GM19395 (cell line): Measurements from ENCODE around the gene TEPSIN.

ENCODE experiments used
- ATAC-seq: cut with Tn5 transposase; IDR thresholded peaks from one replicate; pipeline ENCODE4 v1.9.1; 2021; ENCODE audit warnings: mild to moderate bottlenecking, moderate library complexity; ENCODE audit not compliant: unreplicated experiment

Gene TEPSIN

DNA sequence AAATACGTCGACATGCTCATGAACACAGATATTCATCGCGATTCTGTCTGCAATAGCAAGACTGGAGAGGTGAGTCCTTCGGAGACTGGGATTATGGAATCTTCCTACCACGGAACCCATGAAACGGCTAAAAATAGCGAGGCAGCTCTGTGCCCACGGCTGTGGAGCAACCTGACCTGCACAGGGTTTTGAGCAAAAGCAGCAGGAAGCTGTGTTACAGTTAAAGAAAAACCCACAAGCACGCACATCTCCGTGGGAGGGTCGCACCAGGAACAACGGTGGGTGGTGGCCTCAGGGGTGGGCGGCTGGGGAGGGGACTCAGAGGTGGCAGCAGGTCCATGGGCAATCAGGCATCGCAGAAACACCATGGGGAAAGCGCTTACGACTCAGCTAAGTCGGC, 31.4 kb upstream of the TEPSIN start:
- ATAC-seq = no peak

DNA sequence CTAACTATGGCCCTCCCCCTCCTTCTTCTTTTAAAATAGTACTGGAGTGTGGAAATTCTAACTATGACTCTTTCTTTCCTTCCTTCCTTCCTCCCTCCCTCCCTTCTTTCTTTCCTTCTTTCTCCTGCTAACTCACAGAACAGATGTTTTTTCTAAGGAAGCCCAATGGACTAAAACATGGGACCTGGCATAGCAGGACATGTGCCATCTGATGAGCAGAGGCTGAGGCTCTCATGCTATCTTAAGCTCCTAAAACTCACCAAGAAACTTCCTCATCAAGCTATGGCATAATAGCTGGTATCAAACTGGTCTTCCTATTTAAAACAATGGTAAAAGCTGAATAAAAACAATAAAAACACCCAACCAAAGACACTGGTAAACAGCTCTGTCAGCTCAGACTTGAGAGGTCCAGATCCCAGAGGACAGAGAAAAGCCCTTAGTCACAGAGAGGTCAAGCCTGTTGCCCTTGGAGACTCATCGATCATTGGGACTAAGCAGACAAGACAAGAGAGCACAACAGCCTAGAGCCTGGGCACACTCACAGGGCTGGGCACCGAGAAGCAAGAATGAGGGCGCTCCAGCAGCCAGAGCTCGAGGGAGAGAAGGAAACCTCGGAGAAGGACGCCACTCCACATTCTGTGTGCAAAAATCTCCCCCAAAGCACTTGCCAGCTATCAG, 28.7 kb upstream of the TEPSIN start:
- ATAC-seq = no peak

DNA sequence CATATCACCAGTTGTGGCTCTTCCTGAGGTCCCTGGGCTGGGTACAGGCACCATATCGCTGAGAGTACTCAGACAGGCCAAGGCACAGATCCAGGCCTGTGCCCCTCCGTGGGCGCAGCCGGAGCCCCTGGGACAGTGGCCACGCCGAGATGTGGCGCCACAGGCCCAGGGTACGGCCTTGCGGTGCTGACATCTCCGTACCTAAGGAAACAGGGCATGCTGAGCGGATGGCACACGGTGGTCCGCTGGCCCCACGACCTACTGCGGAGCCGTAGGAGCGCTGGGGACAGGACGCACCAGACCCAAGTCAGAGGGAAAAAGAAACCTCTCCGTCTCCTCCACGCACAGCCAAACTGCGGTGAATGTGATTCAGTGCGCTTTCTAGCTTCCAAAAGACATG, 26.7 kb upstream of the TEPSIN start:
- no peak for ATAC-seq

DNA sequence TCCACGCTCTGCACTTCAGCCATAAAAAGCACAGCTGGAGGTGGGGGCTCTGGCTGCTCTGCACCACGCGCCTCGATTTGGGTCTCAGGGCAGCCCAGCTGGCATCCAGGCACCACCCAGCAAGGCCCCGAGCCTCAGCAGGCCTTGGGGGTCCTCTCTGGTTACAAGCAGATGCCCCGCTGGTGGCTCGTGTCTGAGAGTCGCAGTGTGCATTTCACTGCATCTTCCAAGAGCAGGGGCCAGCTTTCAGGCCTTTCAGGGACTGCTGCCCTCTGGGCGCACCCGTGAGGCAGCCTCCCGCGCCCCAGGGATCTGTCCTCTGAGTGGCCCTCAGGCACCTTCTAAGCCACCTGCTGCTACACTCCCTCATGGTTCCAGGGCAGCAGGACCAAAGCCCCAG, 25.8 kb upstream of the TEPSIN start:
- ATAC-seq = no peak

- no peak for ATAC-seq
Observed at GRCh38 chr17:81263371-81264181, 24.7 kb upstream of the TEPSIN start.

DNA sequence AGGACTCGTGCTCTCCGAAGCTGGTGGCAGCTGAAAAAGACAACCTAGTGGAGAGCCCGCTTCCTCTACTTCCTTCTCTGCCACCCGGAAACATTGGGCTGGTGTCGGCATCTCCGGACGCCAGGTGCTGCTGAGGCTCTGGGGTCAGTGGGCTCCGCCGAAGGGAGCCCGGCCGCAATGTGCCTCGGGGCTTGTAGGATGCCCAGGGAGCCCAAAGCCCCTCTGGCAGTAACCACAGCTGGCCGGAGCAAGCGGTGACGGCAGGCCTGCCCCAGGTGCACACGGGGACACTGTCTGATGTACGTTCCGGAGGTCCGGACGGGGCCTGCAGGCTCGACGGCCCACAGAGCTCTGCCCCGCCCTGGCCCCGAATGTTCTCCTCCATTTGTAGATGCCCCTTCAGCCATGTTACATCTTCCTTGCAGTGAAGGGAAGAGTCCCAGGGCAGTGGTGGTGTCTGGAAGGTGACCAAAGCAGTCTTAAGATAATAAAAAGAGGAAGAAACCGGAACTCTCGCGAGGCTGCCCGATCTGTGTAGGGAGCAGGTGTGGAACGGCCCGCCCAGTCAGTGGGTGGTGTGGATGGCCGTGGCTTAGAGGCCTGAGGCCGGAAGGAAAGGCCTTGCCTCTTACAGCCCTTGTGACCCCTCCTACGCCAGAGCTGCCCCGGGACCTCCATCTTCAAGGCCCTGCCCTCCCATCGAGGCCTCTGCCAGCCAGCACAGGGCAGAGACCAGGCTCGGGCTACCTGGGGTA, 22.9 kb upstream of the TEPSIN start:
- no peak for ATAC-seq

DNA sequence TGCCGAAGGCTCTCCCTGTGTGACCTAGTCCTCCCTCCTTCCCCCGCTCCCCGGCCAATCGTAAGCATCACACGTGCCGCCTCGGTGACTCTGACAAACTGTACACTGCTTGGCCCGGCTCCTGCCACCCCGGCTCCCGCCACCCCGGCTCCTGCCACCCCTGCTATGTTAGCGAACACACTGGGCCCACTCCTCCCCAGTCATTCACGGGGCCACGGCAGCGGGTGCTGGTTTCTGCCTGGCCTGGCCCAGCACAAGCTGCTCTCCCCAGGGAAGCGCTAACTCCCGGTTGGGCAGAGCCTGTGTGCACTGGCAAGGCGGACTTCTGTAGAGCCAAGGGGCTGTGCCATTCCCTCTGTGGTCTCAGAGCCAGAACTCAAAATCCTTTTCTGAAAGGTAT, 22.2 kb upstream of the TEPSIN start:
- ATAC-seq = no peak

- ATAC-seq = no peak
Observed at GRCh38 chr17:81260641-81261040, 21.8 kb upstream of the TEPSIN start.

GRCh38 chr17:81260171-81260570, 21.3 kb upstream of the TEPSIN start:
- ATAC-seq = no peak

DNA sequence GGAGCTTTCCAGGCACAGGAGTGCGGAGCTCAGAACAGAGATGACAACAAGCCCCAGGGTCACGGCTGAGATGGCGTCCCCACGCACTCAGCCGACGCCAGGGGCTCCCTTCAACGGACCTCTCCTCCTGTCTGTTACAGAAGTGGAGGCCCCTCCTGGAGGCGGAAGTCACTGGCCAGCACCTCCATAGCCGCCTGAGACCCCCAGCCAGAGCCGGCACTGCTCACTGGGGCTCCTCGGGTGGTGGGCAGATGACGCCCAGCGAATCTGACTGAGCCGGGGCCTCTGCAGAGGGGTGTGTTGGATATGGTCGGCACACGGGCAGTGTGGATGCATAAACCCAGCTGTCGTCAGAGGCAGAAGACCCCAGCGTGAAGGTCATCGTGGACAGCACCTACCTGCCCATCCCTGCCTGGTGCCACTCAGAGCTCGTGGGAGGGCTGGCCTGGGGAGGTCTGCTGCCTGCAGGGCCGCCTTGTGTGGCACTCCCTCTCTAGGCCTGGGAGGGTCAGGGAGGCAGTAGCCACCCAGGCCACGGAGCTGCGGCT, 20.3 kb upstream of the TEPSIN start:
- ATAC-seq = no peak

DNA sequence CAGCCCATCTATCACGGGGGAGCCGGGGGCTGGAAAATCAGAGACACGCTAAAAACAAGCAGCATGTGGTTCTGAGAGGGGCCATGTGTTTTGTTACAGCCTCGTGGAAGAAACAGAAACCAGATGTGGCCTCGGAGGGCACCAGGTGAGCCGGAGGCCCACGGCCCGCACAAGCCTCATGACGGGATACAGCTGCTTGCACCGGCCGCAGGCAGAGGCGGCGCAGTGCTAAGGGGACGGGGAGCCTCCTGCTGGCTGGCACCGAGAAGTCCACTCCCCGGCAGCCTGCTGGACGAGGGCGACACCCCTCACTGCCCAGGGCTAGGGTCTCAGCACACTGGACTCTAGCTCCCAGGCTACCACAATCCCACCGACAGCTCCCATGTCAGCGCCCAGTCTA, 19.4 kb upstream of the TEPSIN start:
- no peak for ATAC-seq

DNA sequence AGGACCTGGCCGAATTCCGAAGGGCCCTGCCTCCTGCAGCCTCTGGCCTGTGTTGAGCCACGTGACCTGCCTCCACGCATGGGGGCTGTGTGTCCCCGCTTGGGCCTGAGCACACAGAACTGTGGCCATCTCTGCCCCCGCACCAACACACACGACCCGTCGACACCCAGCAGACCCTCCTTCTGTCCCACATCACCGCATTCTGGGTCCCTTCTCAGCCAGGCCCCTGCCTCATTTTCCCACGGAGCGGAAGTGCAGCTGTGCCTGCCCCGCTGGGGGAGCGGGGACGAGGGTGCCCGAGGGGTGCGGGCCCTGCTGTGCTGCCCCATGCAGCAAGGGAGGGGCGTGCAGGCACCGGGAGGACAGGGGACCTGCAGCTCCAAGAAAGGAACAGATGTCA, 18.7 kb upstream of the TEPSIN start:
- no peak for ATAC-seq

DNA sequence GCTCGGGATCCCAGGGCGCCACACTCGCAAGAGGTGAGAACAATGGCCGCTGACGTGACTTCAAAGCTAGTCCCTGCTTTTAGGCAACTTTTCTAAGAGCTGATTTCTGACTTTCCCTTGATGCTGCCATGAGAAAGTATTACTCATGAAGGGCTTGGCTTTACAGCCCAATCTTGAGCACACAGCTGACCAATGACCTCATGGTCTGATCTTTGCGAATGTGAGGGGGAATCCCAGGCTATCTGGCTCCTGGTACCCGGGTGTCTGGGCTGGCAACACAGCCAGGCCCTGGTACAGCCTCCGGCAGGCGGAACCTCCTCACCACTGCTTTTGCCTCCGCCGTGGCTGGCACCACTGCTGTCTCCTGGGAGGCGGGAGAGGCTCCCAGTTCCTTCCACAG, 17.8 kb upstream of the TEPSIN start:
- ATAC-seq = no peak

DNA sequence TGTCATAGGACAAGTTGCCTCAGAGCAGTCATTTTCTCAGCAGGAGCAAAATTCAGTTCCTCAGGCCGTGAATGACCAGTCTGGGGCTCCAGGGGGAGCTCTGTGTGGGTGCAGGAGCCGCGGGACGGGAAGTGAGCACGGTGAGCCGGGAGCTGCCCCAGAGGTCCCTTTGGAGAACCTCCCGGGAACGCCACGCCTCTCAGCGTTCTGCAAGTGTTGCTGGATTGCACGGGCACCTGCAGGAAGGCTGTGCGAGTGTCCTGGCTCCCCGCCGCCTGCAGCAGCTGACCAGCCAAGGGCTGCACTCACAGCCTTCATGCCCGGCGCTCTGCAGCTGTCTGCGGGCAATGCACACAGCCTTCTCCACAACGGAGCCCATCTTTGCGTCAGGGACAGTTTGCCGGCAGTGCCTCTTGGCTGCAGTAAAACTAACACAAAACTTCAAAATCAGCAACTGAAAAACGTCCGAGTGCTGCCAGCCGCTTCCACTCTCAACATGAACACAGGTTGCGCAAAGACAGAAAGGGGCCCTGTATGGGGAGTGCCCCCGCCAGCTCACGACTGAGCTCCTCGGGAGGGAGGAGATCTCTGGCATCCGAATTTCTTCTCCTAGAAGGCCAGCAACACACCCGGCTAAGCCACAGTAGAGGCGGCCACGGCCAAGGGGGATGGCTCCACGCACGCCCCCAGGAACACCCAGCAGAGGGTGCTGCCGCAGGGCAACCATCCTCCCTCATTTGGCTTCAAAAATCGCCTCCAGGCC, 16.3 kb upstream of the TEPSIN start:
- ATAC-seq = no peak

- ATAC-seq = no peak
Observed at GRCh38 chr17:81253358-81254131, 14.7 kb upstream of the TEPSIN start.

DNA sequence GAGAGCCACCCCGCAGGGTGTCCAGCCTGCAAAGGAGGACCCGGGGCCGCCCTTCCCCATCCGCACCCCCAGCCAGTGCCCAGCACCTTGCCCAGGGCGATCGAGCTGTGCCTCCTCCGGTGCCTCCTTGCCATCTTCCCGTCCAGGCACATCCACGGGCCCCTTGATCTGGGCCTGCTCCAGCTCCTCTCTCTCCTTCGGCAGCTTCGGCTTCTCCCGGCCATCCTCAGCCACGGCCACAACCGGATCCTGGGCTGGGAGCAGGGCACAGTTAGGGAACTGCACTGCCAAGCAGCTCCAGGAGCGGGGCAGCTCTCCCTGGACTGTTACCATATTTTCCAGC, 14.1 kb upstream of the TEPSIN start:
- no peak for ATAC-seq

GRCh38 chr17:81252326-81252986, 13.6 kb upstream of the TEPSIN start:
- no peak for ATAC-seq

GRCh38 chr17:81251709-81252301, 12.9 kb upstream of the TEPSIN start:
- ATAC-seq = no peak

DNA sequence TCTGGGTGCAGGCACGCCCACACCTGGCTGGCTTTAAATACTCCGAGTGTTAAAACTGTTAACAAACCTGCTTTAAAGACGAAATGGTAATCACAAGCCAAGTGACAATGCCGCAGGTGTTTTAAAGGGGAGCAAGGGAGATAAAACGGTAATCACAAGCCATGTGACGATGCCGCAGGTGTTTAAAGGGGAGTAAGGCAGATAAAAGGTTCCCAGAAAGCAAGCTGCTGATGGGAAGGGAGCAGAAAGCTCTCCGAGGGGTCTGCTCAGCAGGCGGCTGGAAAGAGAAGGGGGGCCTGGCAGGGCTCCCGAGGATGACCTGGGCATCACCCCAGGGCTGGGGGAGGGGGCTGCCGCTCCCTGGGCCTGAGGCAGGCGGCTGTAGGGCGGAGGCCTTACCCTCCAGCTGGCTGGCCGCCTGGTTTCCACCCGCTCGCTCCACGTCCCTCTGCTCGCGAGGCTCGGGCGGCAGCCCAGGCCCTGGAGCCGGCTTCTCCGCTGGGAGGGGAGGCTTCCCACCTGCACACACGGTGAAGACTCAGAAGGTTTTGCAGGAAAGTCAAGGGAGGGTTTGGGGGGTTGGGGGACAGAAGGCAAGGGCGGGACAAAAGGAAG, 12.3 kb upstream of the TEPSIN start:
- ATAC-seq = no peak
